HFFc6 (cell line): Measurements from ENCODE around the gene DPYD. TPM values are rescaled to one million over a fixed set of nuclear protein-coding genes. Genes with fewer than 3 reads are reported as not detected.

Experiments used
- DNase-seq: peaks from one replicate; pipeline ENCODE4 v3.0.0-alpha.2; 2018
- H3K27ac Mint-ChIP-seq: 2 replicates; pipeline ENCODE4 v1.8.0; 2020; ENCODE audit warnings: mild to moderate bottlenecking, mixed read lengths
- H3K27me3 Mint-ChIP-seq: 2 replicates; pipeline ENCODE4 v1.8.0; 2021; ENCODE audit warnings: mild to moderate bottlenecking, moderate library complexity, mixed read lengths; ENCODE audit not compliant: insufficient read depth
- H3K36me3 Mint-ChIP-seq: 2 replicates; pipeline ENCODE4 v1.8.0; 2021; ENCODE audit warnings: low read depth, mixed read lengths
- H3K4me1 Mint-ChIP-seq: 2 replicates; pipeline ENCODE4 v1.8.0; 2020; ENCODE audit warnings: low read depth, mixed read lengths
- H3K4me3 Mint-ChIP-seq: 2 replicates; pipeline ENCODE4 v1.8.0; 2020; ENCODE audit warnings: mild to moderate bottlenecking, moderate library complexity, mixed read lengths
- H3K9me3 Mint-ChIP-seq: 2 replicates; pipeline ENCODE4 v1.8.0; 2020; ENCODE audit warnings: mild to moderate bottlenecking, mixed read lengths
- CTCF ChIP-seq: fragments of 200-600 bp; sonication (generic); IDR thresholded peaks from 2 replicates; pipeline ENCODE4 v1.5.0; 2021; ENCODE audit warnings: antibody characterized with exemption, mild to moderate bottlenecking
- total RNA-seq, 6 experiments: library from RNA; stranded (reverse); fragmentation: NEBNext Ultra II Directional; extraction: Animal tissue kit (Norgen Biotek cat#: 25700); gene quantifications; 2 replicates in 1 of 6; 3 replicates in 5 of 6; pipeline ENCODE4 v1.2.3, GENCODE V29; 2021

The DPYD gene
- total RNA-seq, 6 experiments from 2014 or later = 37.0 to 77.8 (median 67.9) TPM

GRCh38 chr1:97378596-97378995 is 542.2 kb downstream of the DPYD start:
- H3K27ac Mint-ChIP-seq = peak overlapping the region; percentile 79; the same call in 1 of the 2 replicates
- DNase-seq = no peak
- no peaks in the 10 kb centered on the region for H3K9me3 Mint-ChIP-seq
- no peaks in the 10 kb centered on the region; the same call in 1 of the 2 replicates for H3K27me3 Mint-ChIP-seq
- TF ChIP-seq CTCF = no peak
- peaks cover 45% of the 10 kb centered on the region for H3K4me1 Mint-ChIP-seq
- no peak overlapping the region for H3K4me3 Mint-ChIP-seq
- H3K36me3 Mint-ChIP-seq = peaks cover 12% of the 10 kb centered on the region

- Mint-ChIP-seq H3K9me3 (no peaks in the 10 kb centered on the region), H3K4me1 (peaks cover 42% of the 10 kb centered on the region), H3K27me3 (no peaks in the 10 kb centered on the region; the same call in 1 of the 2 replicates), H3K4me3 (no peak overlapping the region), H3K36me3 (peaks cover 17% of the 10 kb centered on the region), H3K27ac (no peak overlapping the region)
- DNase-seq = no peak
- TF ChIP-seq CTCF = no peak
Measured at GRCh38 chr1:97377432-97378034, 543.3 kb downstream of the DPYD start.

GRCh38 chr1:97373000-97373399 is 547.8 kb downstream of the DPYD start:
- no peak for DNase-seq
- TF ChIP-seq CTCF = no peak
- Mint-ChIP-seq H3K27me3 (no peaks in the 10 kb centered on the region; the same call in 1 of the 2 replicates), H3K4me3 (no peak overlapping the region), H3K9me3 (no peaks in the 10 kb centered on the region), H3K36me3 (peaks cover 27% of the 10 kb centered on the region), H3K4me1 (peaks cover 19% of the 10 kb centered on the region), H3K27ac (no peak overlapping the region)

GRCh38 chr1:97372531-97372930 is 548.3 kb downstream of the DPYD start:
- Mint-ChIP-seq H3K4me1 (peaks cover 19% of the 10 kb centered on the region), H3K4me3 (no peak overlapping the region), H3K27me3 (no peaks in the 10 kb centered on the region), H3K36me3 (peaks cover 28% of the 10 kb centered on the region), H3K27ac (no peak overlapping the region), H3K9me3 (no peaks in the 10 kb centered on the region)
- no peak for TF ChIP-seq CTCF
- DNase-seq = no peak

GRCh38 chr1:97368296-97368695 is 552.5 kb downstream of the DPYD start:
- peaks cover 36% of the 10 kb centered on the region for H3K36me3 Mint-ChIP-seq
- no peak overlapping the region for H3K27ac Mint-ChIP-seq
- no peak for TF ChIP-seq CTCF
- no peak for DNase-seq
- H3K4me3 Mint-ChIP-seq = no peak overlapping the region
- no peaks in the 10 kb centered on the region for H3K27me3 Mint-ChIP-seq
- H3K4me1 Mint-ChIP-seq = peaks cover 28% of the 10 kb centered on the region
- H3K9me3 Mint-ChIP-seq = no peaks in the 10 kb centered on the region
